HEK293 (cell line): Measurements from ENCODE around the gene PA2G4.

Experiments used
- GFI1B ChIP-seq: fragments of 450-650 bp; formaldehyde crosslinking; IDR thresholded peaks from 2 replicates; pipeline ENCODE4 v1.5.1; 2016; ENCODE audit warnings: missing biosample characterization, missing genetic modification characterization
- KLF1 ChIP-seq: fragments of 450-650 bp; formaldehyde crosslinking; IDR thresholded peaks from 2 replicates; pipeline ENCODE4 v1.5.1; 2016; ENCODE audit warnings: missing biosample characterization, missing genetic modification characterization
- SETDB1 ChIP-seq: IDR thresholded peaks from one replicate; pipeline ENCODE4 v1.6.1; 2017; ENCODE audit warnings: mild to moderate bottlenecking, low read length, moderate library complexity, mixed read lengths; ENCODE audit not compliant: insufficient read length
- SP2 ChIP-seq: fragments of 450-650 bp; formaldehyde crosslinking; IDR thresholded peaks from 2 replicates; pipeline ENCODE4 v1.5.1; 2016; ENCODE audit warnings: missing biosample characterization, missing genetic modification characterization
- YY1 ChIP-seq: fragments of 450-650 bp; formaldehyde crosslinking; IDR thresholded peaks from 2 replicates; pipeline ENCODE4 v1.5.1; 2018; ENCODE audit warnings: missing biosample characterization, missing genetic modification characterization
- ZBTB8A ChIP-seq: fragments of 450-650 bp; formaldehyde crosslinking; IDR thresholded peaks from 2 replicates; pipeline ENCODE4 v1.5.1; 2016; ENCODE audit warnings: missing biosample characterization, missing genetic modification characterization
- ZNF274 ChIP-seq, 2 experiments: fragments of 200-500 bp in 1 of 2; fragments of 450-650 bp in 1 of 2; sonication (Bioruptor generic) in 1 of 2; formaldehyde crosslinking in 1 of 2; IDR thresholded peaks; 2 replicates each; pipeline versions ENCODE4 v1.5.1 to v1.6.1; 2014 to 2016; ENCODE audit warnings: borderline replicate concordance in 1 of 2, inconsistent platforms in 1 of 2, low read length in 1 of 2, missing biosample characterization in 1 of 2, missing genetic modification characterization in 1 of 2
- ZNF292 ChIP-seq: fragments of 450-650 bp; formaldehyde crosslinking; IDR thresholded peaks from 2 replicates; pipeline ENCODE4 v1.5.1; 2016; ENCODE audit warnings: low read depth, missing biosample characterization, missing genetic modification characterization, borderline replicate concordance
- ZNF37A ChIP-seq: fragments of 450-650 bp; IDR thresholded peaks from 2 replicates; pipeline ENCODE4 v1.5.1; 2018; ENCODE audit warnings: missing biosample characterization, missing genetic modification characterization
- TF ChIP-seq, protein P1 (sequence below): fragments of 450-650 bp; formaldehyde crosslinking; IDR thresholded peaks from 2 replicates; pipeline ENCODE4 v1.5.1; 2016; ENCODE audit warnings: missing biosample characterization, missing genetic modification characterization
- TF ChIP-seq, protein P2 (sequence below): fragments of 450-650 bp; formaldehyde crosslinking; IDR thresholded peaks from 2 replicates; pipeline ENCODE4 v1.5.1; 2017; ENCODE audit warnings: missing biosample characterization, missing genetic modification characterization
- TF ChIP-seq, protein P3 (sequence below): fragments of 450-650 bp; formaldehyde crosslinking; IDR thresholded peaks from 2 replicates; pipeline ENCODE4 v1.5.1; 2016; ENCODE audit warnings: missing biosample characterization, missing genetic modification characterization, low read depth
- TF ChIP-seq, protein P4 (sequence below): fragments of 450-650 bp; formaldehyde crosslinking; IDR thresholded peaks from 2 replicates; pipeline ENCODE4 v1.5.1; 2016; ENCODE audit warnings: missing biosample characterization, missing genetic modification characterization

DNA sequence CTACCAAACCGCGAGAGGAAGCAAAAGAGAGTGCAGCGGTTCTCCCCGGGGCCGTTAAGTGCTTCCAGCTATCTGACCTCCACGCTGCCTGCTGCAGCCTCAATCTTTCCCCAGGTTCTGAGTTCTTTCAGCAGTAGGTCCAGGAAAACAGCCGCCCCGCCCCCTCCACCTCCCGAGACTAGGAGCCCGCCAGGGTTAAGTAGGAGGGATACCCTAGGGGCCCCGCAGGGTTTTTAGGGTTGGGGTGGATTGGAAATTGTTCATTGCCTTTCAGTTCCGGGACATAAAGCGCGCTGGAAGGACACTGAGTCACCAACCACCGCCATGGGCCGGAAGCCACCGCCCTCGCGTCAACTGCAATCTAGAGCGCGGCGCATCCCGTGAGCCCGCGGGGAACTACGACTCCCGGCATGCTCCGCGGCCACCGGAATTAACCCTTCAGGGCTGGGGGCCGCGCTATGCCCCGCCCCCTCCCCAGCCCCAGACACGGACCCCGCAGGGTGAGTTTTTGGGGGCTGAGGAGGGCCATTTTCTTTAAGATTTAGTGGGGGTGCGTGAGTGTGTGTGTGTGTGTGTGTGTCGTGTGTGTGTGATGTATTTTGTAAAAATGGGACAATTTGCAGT is 47.9 kb downstream of the PA2G4 start, which contains the start of gene MYL6B:
- no peak; the same call in none of the 2 replicates for TF ChIP-seq ZBTB8A (tag by site-specific recombination)
- TF ChIP-seq, protein P1, sequence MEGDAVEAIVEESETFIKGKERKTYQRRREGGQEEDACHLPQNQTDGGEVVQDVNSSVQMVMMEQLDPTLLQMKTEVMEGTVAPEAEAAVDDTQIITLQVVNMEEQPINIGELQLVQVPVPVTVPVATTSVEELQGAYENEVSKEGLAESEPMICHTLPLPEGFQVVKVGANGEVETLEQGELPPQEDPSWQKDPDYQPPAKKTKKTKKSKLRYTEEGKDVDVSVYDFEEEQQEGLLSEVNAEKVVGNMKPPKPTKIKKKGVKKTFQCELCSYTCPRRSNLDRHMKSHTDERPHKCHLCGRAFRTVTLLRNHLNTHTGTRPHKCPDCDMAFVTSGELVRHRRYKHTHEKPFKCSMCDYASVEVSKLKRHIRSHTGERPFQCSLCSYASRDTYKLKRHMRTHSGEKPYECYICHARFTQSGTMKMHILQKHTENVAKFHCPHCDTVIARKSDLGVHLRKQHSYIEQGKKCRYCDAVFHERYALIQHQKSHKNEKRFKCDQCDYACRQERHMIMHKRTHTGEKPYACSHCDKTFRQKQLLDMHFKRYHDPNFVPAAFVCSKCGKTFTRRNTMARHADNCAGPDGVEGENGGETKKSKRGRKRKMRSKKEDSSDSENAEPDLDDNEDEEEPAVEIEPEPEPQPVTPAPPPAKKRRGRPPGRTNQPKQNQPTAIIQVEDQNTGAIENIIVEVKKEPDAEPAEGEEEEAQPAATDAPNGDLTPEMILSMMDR (tag by site-specific recombination) = no peak
- peak; percentile 78 for TF ChIP-seq KLF1 (tag by site-specific recombination)
- no peak for TF ChIP-seq ZNF274 (IDR thresholded peaks at IDR 0.05; ENCODE audit: low read length)
- no peak for TF ChIP-seq ZNF274 (tag by site-specific recombination; IDR thresholded peaks at IDR 0.05; ENCODE audit: borderline replicate concordance)
- TF ChIP-seq ZNF292 (tag by site-specific recombination) = no peak
- TF ChIP-seq, protein P2, sequence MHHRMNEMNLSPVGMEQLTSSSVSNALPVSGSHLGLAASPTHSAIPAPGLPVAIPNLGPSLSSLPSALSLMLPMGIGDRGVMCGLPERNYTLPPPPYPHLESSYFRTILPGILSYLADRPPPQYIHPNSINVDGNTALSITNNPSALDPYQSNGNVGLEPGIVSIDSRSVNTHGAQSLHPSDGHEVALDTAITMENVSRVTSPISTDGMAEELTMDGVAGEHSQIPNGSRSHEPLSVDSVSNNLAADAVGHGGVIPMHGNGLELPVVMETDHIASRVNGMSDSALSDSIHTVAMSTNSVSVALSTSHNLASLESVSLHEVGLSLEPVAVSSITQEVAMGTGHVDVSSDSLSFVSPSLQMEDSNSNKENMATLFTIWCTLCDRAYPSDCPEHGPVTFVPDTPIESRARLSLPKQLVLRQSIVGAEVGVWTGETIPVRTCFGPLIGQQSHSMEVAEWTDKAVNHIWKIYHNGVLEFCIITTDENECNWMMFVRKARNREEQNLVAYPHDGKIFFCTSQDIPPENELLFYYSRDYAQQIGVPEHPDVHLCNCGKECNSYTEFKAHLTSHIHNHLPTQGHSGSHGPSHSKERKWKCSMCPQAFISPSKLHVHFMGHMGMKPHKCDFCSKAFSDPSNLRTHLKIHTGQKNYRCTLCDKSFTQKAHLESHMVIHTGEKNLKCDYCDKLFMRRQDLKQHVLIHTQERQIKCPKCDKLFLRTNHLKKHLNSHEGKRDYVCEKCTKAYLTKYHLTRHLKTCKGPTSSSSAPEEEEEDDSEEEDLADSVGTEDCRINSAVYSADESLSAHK (tag by site-specific recombination) = no peak
- peak; percentile 82 for TF ChIP-seq SP2 (tag by site-specific recombination)
- TF ChIP-seq ZNF37A (tag by site-specific recombination) = no peak
- TF ChIP-seq, protein P3, sequence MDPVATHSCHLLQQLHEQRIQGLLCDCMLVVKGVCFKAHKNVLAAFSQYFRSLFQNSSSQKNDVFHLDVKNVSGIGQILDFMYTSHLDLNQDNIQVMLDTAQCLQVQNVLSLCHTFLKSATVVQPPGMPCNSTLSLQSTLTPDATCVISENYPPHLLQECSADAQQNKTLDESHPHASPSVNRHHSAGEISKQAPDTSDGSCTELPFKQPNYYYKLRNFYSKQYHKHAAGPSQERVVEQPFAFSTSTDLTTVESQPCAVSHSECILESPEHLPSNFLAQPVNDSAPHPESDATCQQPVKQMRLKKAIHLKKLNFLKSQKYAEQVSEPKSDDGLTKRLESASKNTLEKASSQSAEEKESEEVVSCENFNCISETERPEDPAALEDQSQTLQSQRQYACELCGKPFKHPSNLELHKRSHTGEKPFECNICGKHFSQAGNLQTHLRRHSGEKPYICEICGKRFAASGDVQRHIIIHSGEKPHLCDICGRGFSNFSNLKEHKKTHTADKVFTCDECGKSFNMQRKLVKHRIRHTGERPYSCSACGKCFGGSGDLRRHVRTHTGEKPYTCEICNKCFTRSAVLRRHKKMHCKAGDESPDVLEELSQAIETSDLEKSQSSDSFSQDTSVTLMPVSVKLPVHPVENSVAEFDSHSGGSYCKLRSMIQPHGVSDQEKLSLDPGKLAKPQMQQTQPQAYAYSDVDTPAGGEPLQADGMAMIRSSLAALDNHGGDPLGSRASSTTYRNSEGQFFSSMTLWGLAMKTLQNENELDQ (tag by site-specific recombination) = no peak
- TF ChIP-seq, protein P4, sequence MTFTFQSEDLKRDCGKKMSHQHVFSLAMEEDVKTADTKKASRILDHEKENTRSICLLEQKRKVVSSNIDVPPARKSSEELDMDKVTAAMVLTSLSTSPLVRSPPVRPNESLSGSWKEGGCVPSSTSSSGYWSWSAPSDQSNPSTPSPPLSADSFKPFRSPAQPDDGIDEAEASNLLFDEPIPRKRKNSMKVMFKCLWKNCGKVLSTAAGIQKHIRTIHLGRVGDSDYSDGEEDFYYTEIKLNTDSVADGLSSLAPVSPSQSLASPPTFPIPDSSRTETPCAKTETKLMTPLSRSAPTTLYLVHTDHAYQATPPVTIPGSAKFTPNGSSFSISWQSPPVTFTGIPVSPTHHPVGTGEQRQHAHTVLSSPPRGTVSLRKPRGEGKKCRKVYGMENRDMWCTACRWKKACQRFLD (tag by site-specific recombination) = no peak
- TF ChIP-seq SETDB1 = no peak
- TF ChIP-seq YY1 = peak; percentile 78
- TF ChIP-seq GFI1B (tag by site-specific recombination) = no peak; the same call in 1 of the 2 replicates
